Nephron (organoid): ENCODE measurements around the gene UQCC5.

ENCODE experiments used
- H3K27ac Mint-ChIP-seq, 3 experiments: 2 replicates each; pipeline ENCODE4 v1.8.0; 2020; ENCODE audit warnings: mixed read lengths in 3 of 3, mild to moderate bottlenecking in 2 of 3, moderate library complexity in 1 of 3
- H3K27me3 Mint-ChIP-seq: 2 replicates; pipeline ENCODE4 v1.8.0; 2021; ENCODE audit warnings: low read depth, mild to moderate bottlenecking, moderate library complexity, mixed read lengths
- H3K36me3 Mint-ChIP-seq: 2 replicates; pipeline ENCODE4 v1.8.0; 2020; ENCODE audit warnings: low read depth, mixed read lengths
- H3K4me1 Mint-ChIP-seq: 2 replicates; pipeline ENCODE4 v1.8.0; 2020; ENCODE audit warnings: mixed read lengths
- H3K4me3 Mint-ChIP-seq, 3 experiments: 2 replicates each; pipeline ENCODE4 v1.8.0; 2020; ENCODE audit warnings: mild to moderate bottlenecking in 3 of 3, mixed read lengths in 3 of 3, moderate library complexity in 2 of 3
- H3K9me3 Mint-ChIP-seq: 2 replicates; pipeline ENCODE4 v1.8.0; 2020; ENCODE audit warnings: mixed read lengths
- TF ChIP-seq, protein P1 (sequence below), 3 experiments: fragments of 200-600 bp; sonication (generic); IDR thresholded peaks; one replicate each; pipeline ENCODE4 v1.5.0; 2021; ENCODE audit warnings: antibody characterized with exemption in 3 of 3; ENCODE audit not compliant: unreplicated experiment in 3 of 3

UQCC5 gene

DNA sequence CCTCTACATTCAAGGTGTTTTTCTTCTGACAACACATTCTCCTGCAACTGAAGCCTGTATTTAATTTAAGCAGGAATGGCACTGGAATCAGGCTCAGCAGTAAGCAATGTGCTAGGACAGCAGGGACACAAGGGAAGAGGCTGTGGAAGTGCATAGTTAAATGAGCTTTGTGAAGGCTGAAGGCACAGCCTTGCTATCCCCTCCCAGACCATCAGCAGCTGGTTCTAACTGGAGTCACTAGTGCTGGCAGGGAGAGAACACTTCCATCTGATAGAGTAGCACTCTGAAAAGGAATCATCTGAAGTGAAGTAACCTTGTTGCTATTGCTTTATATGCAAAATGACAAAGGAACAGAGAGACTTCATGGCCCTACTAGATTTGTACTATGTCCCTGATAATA, 14.7 kb downstream of the UQCC5 start:
- Mint-ChIP-seq H3K27ac (no peak overlapping the region), H3K4me3 (no peak overlapping the region), H3K9me3 (no peaks in the 10 kb centered on the region), H3K4me1 (no peaks in the 10 kb centered on the region), H3K36me3 (peaks cover 58% of the 10 kb centered on the region), H3K27me3 (no peaks in the 10 kb centered on the region)
- TF ChIP-seq, protein P1, sequence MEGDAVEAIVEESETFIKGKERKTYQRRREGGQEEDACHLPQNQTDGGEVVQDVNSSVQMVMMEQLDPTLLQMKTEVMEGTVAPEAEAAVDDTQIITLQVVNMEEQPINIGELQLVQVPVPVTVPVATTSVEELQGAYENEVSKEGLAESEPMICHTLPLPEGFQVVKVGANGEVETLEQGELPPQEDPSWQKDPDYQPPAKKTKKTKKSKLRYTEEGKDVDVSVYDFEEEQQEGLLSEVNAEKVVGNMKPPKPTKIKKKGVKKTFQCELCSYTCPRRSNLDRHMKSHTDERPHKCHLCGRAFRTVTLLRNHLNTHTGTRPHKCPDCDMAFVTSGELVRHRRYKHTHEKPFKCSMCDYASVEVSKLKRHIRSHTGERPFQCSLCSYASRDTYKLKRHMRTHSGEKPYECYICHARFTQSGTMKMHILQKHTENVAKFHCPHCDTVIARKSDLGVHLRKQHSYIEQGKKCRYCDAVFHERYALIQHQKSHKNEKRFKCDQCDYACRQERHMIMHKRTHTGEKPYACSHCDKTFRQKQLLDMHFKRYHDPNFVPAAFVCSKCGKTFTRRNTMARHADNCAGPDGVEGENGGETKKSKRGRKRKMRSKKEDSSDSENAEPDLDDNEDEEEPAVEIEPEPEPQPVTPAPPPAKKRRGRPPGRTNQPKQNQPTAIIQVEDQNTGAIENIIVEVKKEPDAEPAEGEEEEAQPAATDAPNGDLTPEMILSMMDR (IDR thresholded peaks at IDR 0.05; ENCODE audit: unreplicated experiment in 3 of 3): no peak

DNA sequence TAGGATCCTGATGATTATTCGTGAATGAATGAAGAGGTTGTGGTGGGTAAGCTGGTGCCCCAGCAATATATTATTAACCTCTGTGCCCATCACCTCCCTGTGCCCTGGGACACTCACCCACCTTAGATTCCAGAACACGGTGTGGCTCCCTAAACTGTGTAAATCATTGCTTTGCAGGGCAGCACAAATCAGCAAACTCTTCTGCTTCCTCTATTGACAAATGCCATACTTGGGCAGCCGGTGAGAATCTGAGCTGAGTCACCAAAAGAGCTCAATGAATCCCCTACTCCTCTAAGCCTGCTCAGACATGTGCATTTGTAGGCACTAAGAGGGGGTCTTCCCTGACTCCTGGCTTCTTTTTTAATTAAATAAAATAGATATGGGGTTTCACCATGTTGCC, 15.7 kb downstream of the UQCC5 start:
- peaks cover 58% of the 10 kb centered on the region for H3K36me3 Mint-ChIP-seq
- no peaks in the 10 kb centered on the region for H3K27me3 Mint-ChIP-seq
- H3K27ac Mint-ChIP-seq: no peak overlapping the region
- no peaks in the 10 kb centered on the region for H3K4me1 Mint-ChIP-seq
- H3K9me3 Mint-ChIP-seq: no peaks in the 10 kb centered on the region
- no peak overlapping the region for H3K4me3 Mint-ChIP-seq
- TF ChIP-seq, protein P1 (IDR thresholded peaks at IDR 0.05; ENCODE audit: unreplicated experiment in 3 of 3): no peak

DNA sequence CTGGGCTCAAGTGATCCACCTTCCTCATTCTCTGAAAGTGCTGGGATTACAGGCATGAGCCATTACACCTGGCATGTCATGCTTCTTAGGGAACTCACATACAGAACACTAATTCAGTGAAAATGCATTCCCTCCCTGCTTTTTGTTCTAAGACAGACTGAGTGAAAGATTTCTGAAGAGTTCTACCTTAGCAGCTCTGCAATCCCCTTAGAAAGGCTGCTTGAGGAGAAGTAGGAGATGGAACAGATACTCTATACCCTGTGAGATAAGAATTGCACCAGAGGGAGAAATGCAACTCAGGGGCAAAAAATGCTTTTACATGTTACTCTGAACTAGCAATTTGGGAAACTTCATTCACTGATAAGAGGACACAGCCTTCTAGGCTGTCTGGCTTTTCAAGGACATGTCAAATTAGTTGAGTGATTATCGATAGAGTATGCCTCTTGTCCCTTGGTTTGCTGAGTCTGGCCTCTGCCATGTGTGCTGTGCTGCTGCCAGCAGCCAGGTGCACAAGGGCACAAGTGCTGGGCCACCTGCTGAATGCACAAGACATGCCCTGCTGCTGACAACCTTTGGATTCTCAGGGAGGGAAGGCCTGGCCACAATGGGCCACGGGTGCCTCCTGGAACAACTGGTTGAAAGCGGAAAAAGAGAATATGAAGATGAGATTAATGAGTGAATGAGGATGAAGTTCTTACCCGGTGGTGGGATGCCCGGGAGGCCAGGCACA, 17.8 kb downstream of the UQCC5 start:
- Mint-ChIP-seq H3K9me3 (no peaks in the 10 kb centered on the region), H3K36me3 (peaks cover 62% of the 10 kb centered on the region), H3K27ac (no peak overlapping the region), H3K27me3 (no peaks in the 10 kb centered on the region), H3K4me3 (no peak overlapping the region), H3K4me1 (no peaks in the 10 kb centered on the region)
- TF ChIP-seq, protein P1 (IDR thresholded peaks at IDR 0.05; ENCODE audit: unreplicated experiment in 3 of 3): no peak

DNA sequence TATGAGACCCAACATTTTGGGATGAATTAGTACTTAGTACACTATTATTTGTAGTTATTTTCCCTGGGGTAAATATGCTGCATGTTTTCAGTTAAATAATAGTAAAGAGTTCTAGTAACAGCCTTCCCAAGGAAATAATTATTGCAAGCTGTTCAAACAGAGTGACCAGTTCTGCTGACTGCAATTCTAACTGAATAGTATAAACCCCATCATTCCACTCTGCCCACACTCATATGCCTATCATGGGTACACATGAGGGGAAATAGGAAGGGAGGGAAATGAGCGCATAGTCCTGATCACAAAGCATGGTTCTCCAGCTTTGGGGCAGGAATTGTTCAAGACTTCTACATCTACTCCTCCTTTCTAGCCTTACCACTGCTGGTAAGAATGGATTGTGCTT, 18.7 kb downstream of the UQCC5 start:
- H3K4me1 Mint-ChIP-seq: no peaks in the 10 kb centered on the region

DNA sequence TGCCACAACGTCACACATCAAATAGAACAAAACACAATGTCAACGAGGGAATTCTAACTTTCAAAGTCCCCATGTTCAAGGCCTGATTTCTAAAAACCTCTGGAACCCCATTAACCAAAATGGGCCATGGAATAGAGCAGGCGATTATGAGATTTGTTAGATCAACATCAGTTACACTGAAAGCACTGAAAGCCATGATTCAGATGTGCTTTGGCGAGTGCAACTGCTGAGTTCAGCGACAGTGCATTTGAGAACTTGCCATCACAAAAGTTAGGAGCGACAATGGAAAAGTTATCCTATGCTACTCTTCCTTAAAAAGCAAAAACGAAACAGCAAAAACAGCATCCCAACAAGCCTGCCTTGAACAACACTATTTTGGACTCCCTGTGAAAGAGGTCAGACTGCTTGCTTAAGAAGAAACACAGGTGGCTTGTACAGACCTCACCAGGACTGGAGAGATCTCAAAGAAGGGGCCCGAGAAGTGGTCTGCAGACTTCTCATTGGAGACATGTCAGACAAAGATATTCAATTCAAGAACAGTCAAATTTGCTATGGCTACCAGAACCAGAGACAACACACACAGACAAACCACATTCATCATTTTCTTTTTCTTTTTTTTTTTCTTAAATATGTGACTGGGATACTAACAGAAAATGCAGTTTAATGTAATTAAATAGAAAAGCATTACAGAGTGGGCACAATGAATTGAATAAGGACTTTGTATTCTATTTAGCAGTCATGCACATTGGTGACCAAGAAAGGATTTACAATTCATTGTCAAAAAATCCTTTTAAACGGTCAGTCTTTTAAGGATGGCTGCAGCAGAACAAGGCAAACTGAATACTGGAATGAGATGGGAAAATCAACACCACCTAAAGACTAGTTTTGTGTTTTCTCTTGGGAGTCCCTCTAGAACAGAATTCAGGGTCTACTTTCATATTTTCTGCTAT, 20.9 kb downstream of the UQCC5 start:
- H3K9me3 Mint-ChIP-seq: no peaks in the 10 kb centered on the region
- TF ChIP-seq, protein P1 (IDR thresholded peaks at IDR 0.05; ENCODE audit: unreplicated experiment in 3 of 3): no peak
- H3K27ac Mint-ChIP-seq: no peak overlapping the region
- H3K36me3 Mint-ChIP-seq: peaks cover 67% of the 10 kb centered on the region
- no peak overlapping the region for H3K4me3 Mint-ChIP-seq
- H3K27me3 Mint-ChIP-seq: no peaks in the 10 kb centered on the region
- H3K4me1 Mint-ChIP-seq: no peaks in the 10 kb centered on the region

More for the DNA sequence above, 18.7 kb downstream of the UQCC5 start:
- Mint-ChIP-seq H3K27me3 (no peaks in the 10 kb centered on the region), H3K36me3 (peaks cover 68% of the 10 kb centered on the region), H3K4me3 (no peak overlapping the region), H3K27ac (no peak overlapping the region), H3K9me3 (no peaks in the 10 kb centered on the region)
- TF ChIP-seq, protein P1 (IDR thresholded peaks at IDR 0.05; ENCODE audit: unreplicated experiment in 3 of 3): no peak
